ENCODE measurements around the gene JAKMIP3.

DNA sequence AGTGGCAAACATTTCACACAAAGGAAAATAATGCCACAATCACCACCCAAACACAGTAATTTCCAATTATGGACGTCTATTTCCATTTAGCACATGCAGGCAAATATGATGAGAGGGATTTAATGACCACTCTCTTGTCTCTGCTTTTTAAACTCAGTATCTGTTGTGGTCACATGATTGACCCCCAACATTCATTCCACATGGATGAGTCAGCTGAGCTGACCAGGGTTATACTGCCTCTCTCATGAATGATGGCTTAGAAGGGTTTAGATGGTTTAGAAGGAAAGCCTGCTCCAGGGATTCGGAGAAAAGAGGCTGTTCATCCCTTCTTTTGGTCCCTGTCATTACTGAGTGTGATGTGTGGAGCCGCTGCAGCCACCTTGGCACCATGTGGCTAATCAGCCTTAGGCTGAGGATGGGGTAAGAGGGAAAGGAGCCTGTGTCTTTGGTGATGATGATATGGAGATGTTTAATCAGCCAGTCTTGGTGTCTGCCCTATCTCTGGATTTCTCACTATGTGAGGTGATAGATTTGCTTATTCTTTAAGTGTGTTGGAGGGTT, 38.2 kb upstream of the JAKMIP3 start:
- TF ChIP-seq POLR2AphosphoS5 (IDR thresholded peaks at IDR 0.05; ENCODE audit: low read depth, low read length) (no peak), REST (IDR thresholded peaks at IDR 0.05; ENCODE audit: insufficient read depth in 1 of 2, low read depth in 2 of 2, low read length in 2 of 2) (no peak), FOXP2 (optimal IDR thresholded peaks at IDR 0.05; ENCODE audit: borderline replicate concordance, extremely low read depth, extremely low read length, insufficient read depth) (no peak)
